A673 (cell line): ENCODE measurements around the gene IPMK. TPM values are rescaled to one million over a fixed set of nuclear protein-coding genes. Genes with fewer than 3 reads are reported as not detected.

Experiments used
- BruUV-seq: library from RNA; stranded (reverse); fragments of 400-500 nt; replicated peaks from 2 replicates; lab custom pipeline; 2021; lab: Mats Ljungman, UMichigan
- CTCF ChIA-PET: fragments of 300-600 bp; sonication (Branson Sonifier 250); formaldehyde crosslinking; loops from one replicate; lab custom pipeline; 2022; ENCODE audit warnings: antibody characterized with exemption; lab: Charles Lee
- POLR2A ChIA-PET: fragments of 300-600 bp; sonication (Branson Sonifier 250); formaldehyde crosslinking; loops from one replicate; lab custom pipeline; 2022; ENCODE audit warnings: antibody characterized with exemption; ENCODE audit not compliant: low non-redundant PET; lab: Charles Lee
- DNase-seq: peaks from one replicate; pipeline ENCODE4 v3.0.0-alpha.2; 2015; ENCODE audit warnings: low spot score
- H3K27ac ChIP-seq: fragments of 200-600 bp; sonication (generic); 2 replicates; pipeline ENCODE4 v1.5.1; 2016; ENCODE audit warnings: mixed run types, low read depth, mild to moderate bottlenecking, mixed read lengths, antibody characterized with exemption, low read length; ENCODE audit not compliant: poor library complexity, severe bottlenecking
- H3K27me3 ChIP-seq: fragments of 200-600 bp; sonication (generic); replicated peaks from 2 replicates; pipeline ENCODE4 v1.6.1; 2017; ENCODE audit warnings: mixed run types, low read depth, mild to moderate bottlenecking, mixed read lengths, antibody characterized with exemption, low read length; ENCODE audit not compliant: insufficient read depth, poor library complexity
- H3K36me3 ChIP-seq: fragments of 200-600 bp; sonication (generic); 2 replicates; pipeline ENCODE4 v1.6.1; 2016; ENCODE audit warnings: mixed run types, mild to moderate bottlenecking, mixed read lengths, antibody characterized with exemption, low read length; ENCODE audit not compliant: insufficient read depth, poor library complexity, severe bottlenecking
- H3K4me1 ChIP-seq: fragments of 200-600 bp; sonication (generic); 2 replicates; pipeline ENCODE4 v1.6.1; 2017; ENCODE audit warnings: mixed run types, mild to moderate bottlenecking, mixed read lengths, antibody characterized with exemption, low read length; ENCODE audit not compliant: insufficient read depth, poor library complexity, severe bottlenecking
- H3K4me3 ChIP-seq: fragments of 200-600 bp; sonication (generic); 2 replicates; pipeline ENCODE4 v1.5.1; 2016; ENCODE audit warnings: low read depth, mixed run types, mild to moderate bottlenecking, mixed read lengths, low read length; ENCODE audit not compliant: poor library complexity, severe bottlenecking
- H3K9me3 ChIP-seq: fragments of 200-600 bp; sonication (generic); 2 replicates; pipeline ENCODE4 v1.6.1; 2016; ENCODE audit warnings: mixed run types, low read depth, mild to moderate bottlenecking, mixed read lengths, antibody characterized with exemption, low read length; ENCODE audit not compliant: poor library complexity, severe bottlenecking
- EZH2 ChIP-seq: fragments of 200-600 bp; sonication (generic); IDR thresholded peaks from 2 replicates; pipeline ENCODE4 v1.6.1; 2017; ENCODE audit warnings: borderline replicate concordance, low read depth, mild to moderate bottlenecking, mixed read lengths, antibody characterized with exemption, low read length; ENCODE audit not compliant: poor library complexity, severe bottlenecking
- intact Hi-C: fragments of 100-400 bp; cut with micrococcal nuclease; formaldehyde crosslinking; loops from one replicate; pipeline ENCODE4 v1.10.0; 2022; ENCODE audit not compliant: unreplicated experiment
- total RNA-seq: library from RNA; stranded (reverse); gene quantifications from 2 replicates; pipeline ENCODE4 v1.2.3, GENCODE V29; 2021
- TF ChIP-seq, protein P1 (sequence below): fragments of 300-800, 200-600 bp; sonication (generic); conservative IDR thresholded peaks from 2 replicates; pipeline ENCODE4 v1.5.1; 2017; ENCODE audit warnings: low read depth, mild to moderate bottlenecking, antibody characterized with exemption, low read length, moderate library complexity, mixed read lengths

IPMK gene
- total RNA-seq, 1 experiment from 2014 or later: 8.2 TPM

DNA sequence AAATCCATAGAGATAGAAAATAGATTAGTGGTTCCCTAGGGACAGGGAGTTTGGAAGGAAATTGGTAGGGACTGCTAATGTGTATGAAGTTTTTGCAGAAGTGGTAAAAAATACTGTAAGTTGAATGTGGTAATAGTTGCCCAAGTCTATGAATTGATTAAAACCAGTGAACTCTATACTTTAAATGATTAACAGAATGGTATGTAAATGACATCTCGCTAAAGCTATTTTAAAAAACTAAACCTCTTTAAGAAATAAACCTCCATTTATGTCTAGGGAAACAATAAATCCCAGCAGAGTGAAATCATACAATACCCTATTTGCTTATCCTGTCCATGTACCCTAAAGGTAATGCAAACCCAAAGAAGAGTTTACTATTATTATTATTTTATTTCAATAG lies 61.4 kb downstream of the IPMK start:
- Histone ChIP-seq H3K4me3 (no peak overlapping the region), H3K27ac (no peak overlapping the region), H3K27me3 (no peaks in the 10 kb centered on the region), H3K36me3 (no peaks in the 10 kb centered on the region), H3K4me1 (no peaks in the 10 kb centered on the region), H3K9me3 (no peaks in the 10 kb centered on the region)
- ChIA-PET POLR2A (no interaction called here), CTCF (no interaction called here)
- TF ChIP-seq, protein P1, sequence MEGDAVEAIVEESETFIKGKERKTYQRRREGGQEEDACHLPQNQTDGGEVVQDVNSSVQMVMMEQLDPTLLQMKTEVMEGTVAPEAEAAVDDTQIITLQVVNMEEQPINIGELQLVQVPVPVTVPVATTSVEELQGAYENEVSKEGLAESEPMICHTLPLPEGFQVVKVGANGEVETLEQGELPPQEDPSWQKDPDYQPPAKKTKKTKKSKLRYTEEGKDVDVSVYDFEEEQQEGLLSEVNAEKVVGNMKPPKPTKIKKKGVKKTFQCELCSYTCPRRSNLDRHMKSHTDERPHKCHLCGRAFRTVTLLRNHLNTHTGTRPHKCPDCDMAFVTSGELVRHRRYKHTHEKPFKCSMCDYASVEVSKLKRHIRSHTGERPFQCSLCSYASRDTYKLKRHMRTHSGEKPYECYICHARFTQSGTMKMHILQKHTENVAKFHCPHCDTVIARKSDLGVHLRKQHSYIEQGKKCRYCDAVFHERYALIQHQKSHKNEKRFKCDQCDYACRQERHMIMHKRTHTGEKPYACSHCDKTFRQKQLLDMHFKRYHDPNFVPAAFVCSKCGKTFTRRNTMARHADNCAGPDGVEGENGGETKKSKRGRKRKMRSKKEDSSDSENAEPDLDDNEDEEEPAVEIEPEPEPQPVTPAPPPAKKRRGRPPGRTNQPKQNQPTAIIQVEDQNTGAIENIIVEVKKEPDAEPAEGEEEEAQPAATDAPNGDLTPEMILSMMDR: no peak
- TF ChIP-seq EZH2: no peak
- BruUV-seq: no TSS peak
- intact Hi-C loops: no loop called here
- no peak for DNase-seq

DNA sequence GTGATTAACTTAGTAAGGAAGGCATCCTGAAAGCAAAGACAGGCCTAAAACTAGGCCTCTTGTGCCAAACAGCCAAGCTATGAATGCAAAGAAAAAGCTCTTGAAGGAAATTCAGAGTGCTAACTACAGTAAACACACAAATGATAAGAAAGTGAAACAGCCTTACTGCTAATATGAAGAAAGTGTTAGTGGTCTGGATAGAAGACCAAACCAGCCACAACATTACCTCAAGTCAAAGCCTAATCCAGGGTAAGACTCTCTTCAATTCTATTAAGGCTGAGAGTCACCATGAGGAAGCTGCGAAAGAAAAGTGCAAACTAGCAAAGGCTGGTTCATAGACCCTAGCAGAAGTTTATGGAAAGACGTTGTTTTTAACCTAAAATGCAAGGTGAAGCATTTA lies 66.0 kb downstream of the IPMK start:
- ChIA-PET CTCF (no interaction called here), POLR2A (no interaction called here)
- DNase-seq: no peak
- Histone ChIP-seq H3K4me1 (no peaks in the 10 kb centered on the region), H3K9me3 (no peaks in the 10 kb centered on the region), H3K27ac (no peak overlapping the region), H3K36me3 (no peaks in the 10 kb centered on the region), H3K4me3 (no peak overlapping the region), H3K27me3 (no peaks in the 10 kb centered on the region)
- BruUV-seq: no TSS peak
- intact Hi-C loops: no loop called here
- TF ChIP-seq EZH2: no peak
- TF ChIP-seq, protein P1: no peak

DNA sequence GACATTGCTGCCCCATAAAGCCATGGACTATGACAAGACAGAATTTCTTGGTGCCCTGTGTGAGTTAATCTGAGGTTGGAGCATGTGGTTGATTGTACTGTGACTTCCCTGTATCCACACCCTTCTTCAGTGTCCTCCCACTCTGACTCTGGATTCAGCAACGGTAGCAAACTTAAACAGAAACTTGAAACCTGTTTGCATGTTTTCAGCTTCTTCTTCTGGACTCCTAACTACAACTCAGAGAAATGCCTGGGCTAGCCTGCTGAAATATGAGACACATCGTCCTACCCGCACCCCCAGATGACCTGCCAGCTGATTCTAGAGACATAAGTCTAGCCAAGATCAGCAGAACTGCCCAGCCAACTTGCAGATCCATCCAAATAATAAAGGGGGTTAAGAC lies 78.4 kb downstream of the IPMK start:
- POLR2A ChIA-PET: no interaction called here
- DNase-seq: no peak
- Histone ChIP-seq H3K27me3 (no peaks in the 10 kb centered on the region), H3K4me3 (no peak overlapping the region), H3K27ac (no peak overlapping the region), H3K9me3 (no peaks in the 10 kb centered on the region), H3K4me1 (no peaks in the 10 kb centered on the region), H3K36me3 (no peaks in the 10 kb centered on the region)
- TF ChIP-seq, protein P1: no peak
- TF ChIP-seq EZH2: no peak
- CTCF ChIA-PET: no interaction called here
- intact Hi-C loops: no loop called here
- BruUV-seq: no TSS peak
